Gastrocnemius medialis (tissue), 4 donors: ENCODE results near the gene C11orf71. TPM values are rescaled to one million over a fixed set of nuclear protein-coding genes. Genes with fewer than 3 reads are reported as not detected.

ENCODE experiments used
- ATAC-seq, 2 donors: fragments of 150-250 bp; one replicate each; pipeline ENCODE4 v1.9.1; 2016
- DNase-seq, 2 donors: peaks; one replicate each; pipeline ENCODE4 v3.0.0-alpha.2; 2019
- H3K27ac ChIP-seq, 4 donors: fragments of 200-600 bp; sonication (generic); 1 replicate in 1 of 4; 2 replicates in 3 of 4; pipeline ENCODE4 v1.5.1; 2016 to 2018; ENCODE audit warnings: mild to moderate bottlenecking in 2 of 4, moderate library complexity in 1 of 4
- H3K27me3 ChIP-seq, 3 donors: fragments of 200-600 bp; sonication (generic) in 2 of 3; 1 replicate in 1 of 3; 2 replicates in 2 of 3; pipeline versions ENCODE4 v1.5.1 to v1.6.0; 2016 to 2019; ENCODE audit warnings: mild to moderate bottlenecking in 1 of 3, moderate library complexity in 1 of 3
- H3K36me3 ChIP-seq, 2 donors: fragments of 200-600 bp; sonication (generic) in 1 of 2; one replicate each; pipeline ENCODE4 v1.5.1; 2017 to 2018
- H3K4me1 ChIP-seq, 2 donors: fragments of 200-600 bp; sonication (generic) in 1 of 2; one replicate each; pipeline ENCODE4 v1.5.1; 2016 to 2017; ENCODE audit warnings: mild to moderate bottlenecking in 2 of 2
- H3K4me3 ChIP-seq, 4 donors: fragments of 200-600 bp; sonication (generic) in 3 of 4; 1 replicate in 1 of 4; 2 replicates in 3 of 4; pipeline ENCODE4 v1.5.1; 2016 to 2019; ENCODE audit warnings: mild to moderate bottlenecking in 2 of 4
- H3K9me3 ChIP-seq, 3 donors: fragments of 200-600 bp; sonication (generic) in 2 of 3; 1 replicate in 1 of 3; 2 replicates in 2 of 3; pipeline ENCODE4 v1.5.1; 2016 to 2019
- POLR2A ChIP-seq, 2 donors: fragments of 450-650 bp; IDR thresholded peaks; one replicate each; pipeline ENCODE4 v1.6.1; 2017; ENCODE audit warnings: antibody characterized with exemption in 2 of 2, mild to moderate bottlenecking in 2 of 2, moderate library complexity in 2 of 2
- in situ Hi-C, 4 donors: fragments of 200-750 bp; cut with MboI; loops; one replicate each; pipeline versions ENCODE4 v1.15.0 to v1.8.0; 2017; ENCODE audit warnings: low sequenced_read_pairs in 4 of 4
- intact Hi-C: fragments of 100-400 bp; cut with DNase I; formaldehyde crosslinking; loops from one replicate; pipeline ENCODE4 v1.15.1; 2023; ENCODE audit warnings: low total_unique reads
- total RNA-seq, 4 donors: library from RNA; depleted of rRNA; stranded (reverse); fragments of >200 nt; gene quantifications; one replicate each; pipeline versions ENCODE4 v1.1.0 to v1.2.3, GENCODE V29; 2016
- TF ChIP-seq, protein P1 (sequence below), 5 experiments: fragments of 450-650 bp in 3 of 5; fragments of 200-600 bp in 2 of 5; sonication (generic) in 2 of 5; IDR thresholded peaks in 4 of 5; conservative IDR thresholded peaks in 1 of 5; 1 replicate in 4 of 5; 2 replicates in 1 of 5; pipeline ENCODE4 v1.5.1; 2016 to 2019; ENCODE audit warnings: antibody characterized with exemption in 5 of 5, mild to moderate bottlenecking in 3 of 5, moderate library complexity in 3 of 5

Gene C11orf71
- total RNA-seq, 4 donors from 2014 or later: 3.4 to 18.0 (median 8.7) TPM

DNA sequence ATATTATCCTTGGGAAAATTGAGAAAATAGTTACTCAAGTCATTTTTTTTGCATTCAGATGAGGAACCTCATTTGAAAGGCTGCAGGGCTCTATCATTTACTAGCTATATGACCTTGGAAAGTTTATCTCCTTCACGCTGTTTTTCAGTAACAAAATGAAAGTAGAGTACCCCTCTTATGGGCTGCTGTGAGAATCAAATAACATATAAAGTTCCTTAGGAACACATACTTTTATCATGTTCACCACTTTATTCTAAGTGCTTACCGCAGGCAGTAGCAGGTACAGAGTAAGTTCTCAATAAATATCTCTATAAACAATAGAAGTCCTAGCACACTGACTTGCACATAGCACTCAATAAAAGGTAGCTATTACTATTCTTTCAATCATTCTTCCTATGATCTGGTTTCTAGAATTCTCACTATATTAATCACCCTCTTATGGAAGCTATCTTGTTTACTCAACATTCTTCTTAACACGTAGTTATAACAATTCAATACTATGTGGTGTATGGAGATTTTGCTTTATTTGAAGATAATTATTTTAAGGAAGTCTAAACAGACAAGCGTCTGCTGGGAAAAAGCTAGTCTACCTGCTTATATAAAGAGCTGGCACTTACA lies 1.9 kb downstream of the C11orf71 start:
- in situ Hi-C loops: no loop called here
- no peak for ATAC-seq
- Histone ChIP-seq H3K27me3 (no peaks in the 10 kb centered on the region), H3K36me3 (no peaks in the 10 kb centered on the region), H3K9me3 (no peaks in the 10 kb centered on the region), H3K4me1 (peaks cover 21 to 27% of the 10 kb centered on the region in 2 donors), H3K27ac (peak overlapping the region; percentile 94 to 100 (median 98)), H3K4me3 (no peak overlapping the region)
- no peak for DNase-seq
- intact Hi-C loops: loop anchor here (5.0 kb wide), 1 partner anchor 51 kb away; no protein-coding TSS in a partner anchor
- TF ChIP-seq, protein P1, sequence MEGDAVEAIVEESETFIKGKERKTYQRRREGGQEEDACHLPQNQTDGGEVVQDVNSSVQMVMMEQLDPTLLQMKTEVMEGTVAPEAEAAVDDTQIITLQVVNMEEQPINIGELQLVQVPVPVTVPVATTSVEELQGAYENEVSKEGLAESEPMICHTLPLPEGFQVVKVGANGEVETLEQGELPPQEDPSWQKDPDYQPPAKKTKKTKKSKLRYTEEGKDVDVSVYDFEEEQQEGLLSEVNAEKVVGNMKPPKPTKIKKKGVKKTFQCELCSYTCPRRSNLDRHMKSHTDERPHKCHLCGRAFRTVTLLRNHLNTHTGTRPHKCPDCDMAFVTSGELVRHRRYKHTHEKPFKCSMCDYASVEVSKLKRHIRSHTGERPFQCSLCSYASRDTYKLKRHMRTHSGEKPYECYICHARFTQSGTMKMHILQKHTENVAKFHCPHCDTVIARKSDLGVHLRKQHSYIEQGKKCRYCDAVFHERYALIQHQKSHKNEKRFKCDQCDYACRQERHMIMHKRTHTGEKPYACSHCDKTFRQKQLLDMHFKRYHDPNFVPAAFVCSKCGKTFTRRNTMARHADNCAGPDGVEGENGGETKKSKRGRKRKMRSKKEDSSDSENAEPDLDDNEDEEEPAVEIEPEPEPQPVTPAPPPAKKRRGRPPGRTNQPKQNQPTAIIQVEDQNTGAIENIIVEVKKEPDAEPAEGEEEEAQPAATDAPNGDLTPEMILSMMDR (IDR thresholded peaks at IDR 0.05 in 4 of 5, conservative IDR thresholded peaks at IDR 0.05 in 1 of 5): no peak
- TF ChIP-seq POLR2A (IDR thresholded peaks at IDR 0.05): no peak

DNA sequence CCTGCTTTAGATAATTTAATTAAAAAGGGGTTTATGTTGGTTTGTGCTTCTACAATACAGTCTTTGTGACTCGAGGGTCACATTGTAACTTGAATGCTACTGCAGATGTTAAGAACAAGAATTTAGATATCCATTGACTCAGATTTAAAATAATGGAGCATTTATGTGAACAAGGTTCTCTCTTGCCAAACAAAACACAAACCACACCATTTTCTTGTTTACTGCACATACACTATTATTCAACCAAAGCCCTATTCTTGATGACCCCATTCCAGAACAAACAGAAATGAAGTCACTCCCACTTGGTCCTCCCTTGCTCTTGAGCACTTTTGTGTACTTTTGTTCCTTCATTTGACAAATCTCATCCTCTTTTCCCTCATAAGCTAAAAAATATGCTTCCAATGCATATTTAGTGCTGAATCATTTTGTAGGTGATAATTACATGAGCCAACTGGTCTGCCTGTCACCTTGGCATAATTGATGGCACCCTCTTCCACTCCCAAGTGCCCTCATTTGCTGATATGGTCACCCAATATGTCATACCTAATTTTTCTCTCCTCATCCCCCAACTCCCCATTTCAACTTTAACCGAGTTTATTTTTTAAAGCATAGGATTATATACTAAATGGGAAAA lies 2.8 kb downstream of the C11orf71 start:
- Histone ChIP-seq H3K27ac (no peak overlapping the region), H3K4me1 (peaks cover 20 to 21% of the 10 kb centered on the region in 2 donors), H3K27me3 (no peaks in the 10 kb centered on the region), H3K36me3 (no peaks in the 10 kb centered on the region), H3K4me3 (no peak overlapping the region), H3K9me3 (no peaks in the 10 kb centered on the region)
- in situ Hi-C loops: no loop called here
- DNase-seq: no peak
- intact Hi-C loops: loop anchor here (5.0 kb wide), 1 partner anchor 50 kb away; no protein-coding TSS in a partner anchor
- ATAC-seq: no peak
- TF ChIP-seq, protein P1 (IDR thresholded peaks at IDR 0.05 in 4 of 5, conservative IDR thresholded peaks at IDR 0.05 in 1 of 5): no peak
- TF ChIP-seq POLR2A (IDR thresholded peaks at IDR 0.05): no peak

GRCh38 chr11:114396916-114397315 lies 3.4 kb downstream of the C11orf71 start:
- intact Hi-C loops (loop anchor here (5.0 kb wide), 1 partner anchor 50 kb away; no protein-coding TSS in a partner anchor), in situ Hi-C loops (no loop called here)
- H3K9me3 ChIP-seq: no peaks in the 10 kb centered on the region

GRCh38 chr11:114395736-114396135 lies 4.6 kb downstream of the C11orf71 start:
- no peaks in the 10 kb centered on the region for H3K9me3 ChIP-seq
- intact Hi-C loops: loop anchor here (5.0 kb wide), 1 partner anchor 48 kb away; no protein-coding TSS in a partner anchor
- in situ Hi-C loops: no loop called here
- ATAC-seq: no peak
- DNase-seq: no peak
- no peak overlapping the region for H3K27ac ChIP-seq
- H3K27me3 ChIP-seq: peaks cover 0 to 1% (median 0%) of the 10 kb centered on the region in 3 donors
- H3K4me3 ChIP-seq: no peak overlapping the region
- no peaks in the 10 kb centered on the region for H3K36me3 ChIP-seq
- TF ChIP-seq, protein P1 (IDR thresholded peaks at IDR 0.05 in 4 of 5, conservative IDR thresholded peaks at IDR 0.05 in 1 of 5): no peak
- no peak for TF ChIP-seq POLR2A (IDR thresholded peaks at IDR 0.05)
- peaks cover 12% of the 10 kb centered on the region in 2 donors for H3K4me1 ChIP-seq

More at GRCh38 chr11:114396916-114397315, 3.4 kb downstream of the C11orf71 start:
- no peak for TF ChIP-seq POLR2A (IDR thresholded peaks at IDR 0.05)
- TF ChIP-seq, protein P1 (IDR thresholded peaks at IDR 0.05 in 4 of 5, conservative IDR thresholded peaks at IDR 0.05 in 1 of 5): no peak
- ATAC-seq (no peak), DNase-seq (no peak)
- Histone ChIP-seq H3K36me3 (no peaks in the 10 kb centered on the region), H3K27me3 (no peaks in the 10 kb centered on the region), H3K4me1 (peaks cover 18 to 20% of the 10 kb centered on the region in 2 donors), H3K27ac (no peak overlapping the region), H3K4me3 (no peak overlapping the region)
